ENCODE results near the gene NIPAL3. TPM values are rescaled to one million over a fixed set of nuclear protein-coding genes. Genes with fewer than 3 reads are reported as not detected.

Gene NIPAL3
- total RNA-seq, result 57.4 TPM

GRCh38 chr1:24415334-24415909, at the start of gene NIPAL3:
Gene NIPAL3 (plus strand): TSS chr1:24415802. CDS start chr1:24419548, 3,746 bp downstream.
- peak; percentile 99 for DNase-seq (ENCODE audit: low spot score)

- DNase-seq (ENCODE audit: low spot score), result no peak
Observed at GRCh38 chr1:24366707-24367106, 48.9 kb upstream of the NIPAL3 start.

GRCh38 chr1:24369199-24369598, 46.4 kb upstream of the NIPAL3 start:
- no peak for DNase-seq (ENCODE audit: low spot score)

- DNase-seq (ENCODE audit: low spot score), result no peak
Observed at GRCh38 chr1:24369801-24370200, 45.8 kb upstream of the NIPAL3 start.

- no peak for DNase-seq (ENCODE audit: low spot score)
Observed at GRCh38 chr1:24373044-24373443, 42.6 kb upstream of the NIPAL3 start.

GRCh38 chr1:24373710-24374109, 41.9 kb upstream of the NIPAL3 start:
- DNase-seq (ENCODE audit: low spot score), result no peak

GRCh38 chr1:24374891-24375786, 40.5 kb upstream of the NIPAL3 start:
- DNase-seq (ENCODE audit: low spot score), result no peak

GRCh38 chr1:24379733-24380315, 35.8 kb upstream of the NIPAL3 start:
- DNase-seq (ENCODE audit: low spot score), result no peak

GRCh38 chr1:24380508-24380907, 35.1 kb upstream of the NIPAL3 start:
- DNase-seq (ENCODE audit: low spot score), result peak; percentile 5

- peak; percentile 8 for DNase-seq (ENCODE audit: low spot score)
Observed at GRCh38 chr1:24381256-24381655, 34.3 kb upstream of the NIPAL3 start.

- DNase-seq (ENCODE audit: low spot score), result peak; percentile 1
Observed at GRCh38 chr1:24382165-24382577, 33.4 kb upstream of the NIPAL3 start.

GRCh38 chr1:24383381-24383940, 32.1 kb upstream of the NIPAL3 start:
- peak; percentile 0 for DNase-seq (ENCODE audit: low spot score)

GRCh38 chr1:24384251-24385090, 31.1 kb upstream of the NIPAL3 start:
- peak; percentile 10 for DNase-seq (ENCODE audit: low spot score)

- peak; percentile 8 for DNase-seq (ENCODE audit: low spot score)
Observed at GRCh38 chr1:24385160-24385940, 30.3 kb upstream of the NIPAL3 start.

GRCh38 chr1:24386241-24386640, 29.4 kb upstream of the NIPAL3 start:
- no peak for DNase-seq (ENCODE audit: low spot score)

- DNase-seq (ENCODE audit: low spot score), result no peak
Observed at GRCh38 chr1:24386931-24387330, 28.7 kb upstream of the NIPAL3 start.

- no peak for DNase-seq (ENCODE audit: low spot score)
Observed at GRCh38 chr1:24387636-24388175, 27.9 kb upstream of the NIPAL3 start.

GRCh38 chr1:24388331-24388885, 27.2 kb upstream of the NIPAL3 start:
- DNase-seq (ENCODE audit: low spot score), result no peak

GRCh38 chr1:24389231-24389678, 26.3 kb upstream of the NIPAL3 start:
- DNase-seq (ENCODE audit: low spot score), result peak; percentile 56

Data from mucosa of gallbladder (tissue), 1 donor.